Activated CD4-positive, alpha-beta T cell treated with anti-CD3 and anti-CD28 coated beads, Interleukin-2, amount 50 U/mL, for 1 hour (primary cell): ENCODE results near the gene ECHS1.
"Not testable (repeated sequence)": the region's sequence is repeated elsewhere in the genome, so short reads cannot be mapped to it uniquely, and the experiment has no call there.

Source experiments
- DNase-seq: peaks from one replicate; pipeline ENCODE4 v3.0.0-alpha.2; 2020

The ECHS1 gene

DNA sequence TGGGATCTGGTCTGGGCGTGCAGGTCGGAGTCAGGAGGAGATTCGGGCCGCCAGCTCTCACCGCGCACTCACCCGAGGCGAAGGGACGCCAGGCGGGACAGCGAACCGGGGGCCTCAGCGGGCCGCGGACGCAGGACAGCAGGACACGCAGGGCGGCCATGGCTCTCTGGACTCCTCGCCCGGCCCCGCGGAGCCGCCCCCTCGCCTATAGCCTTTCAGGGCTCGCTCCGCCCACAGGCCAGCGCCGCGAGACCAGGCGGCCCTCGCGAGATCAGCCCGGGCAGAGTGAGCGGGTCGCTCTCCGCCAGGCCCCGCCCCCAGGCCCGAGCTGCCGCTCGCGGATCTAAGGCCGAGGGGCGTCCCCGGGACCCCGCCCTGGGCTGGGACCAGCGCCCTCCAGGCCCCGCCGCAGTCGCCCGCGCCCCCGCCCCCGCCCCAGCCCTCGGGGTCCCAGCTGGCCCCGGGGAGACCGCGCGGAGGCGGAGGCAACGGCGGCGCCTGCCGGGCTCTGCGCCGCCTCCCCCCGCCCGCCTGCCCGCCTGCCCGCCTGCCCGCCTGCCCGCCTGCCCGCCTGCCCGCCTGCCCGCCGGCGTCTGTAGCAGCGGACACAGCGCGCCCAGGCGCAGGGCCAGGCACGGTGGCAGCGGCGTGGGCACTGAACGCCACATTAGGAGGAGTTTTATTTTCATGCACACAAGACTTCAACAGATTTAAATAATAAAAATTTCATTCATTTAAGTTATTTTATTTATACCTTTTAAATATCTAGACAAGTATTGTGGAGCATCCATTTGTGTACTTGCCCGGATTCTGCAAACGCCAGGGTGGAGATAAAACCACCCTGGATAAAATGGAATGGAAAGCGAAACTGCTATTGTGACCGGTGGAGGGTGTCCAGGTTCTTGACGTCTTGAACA is at the start of gene ECHS1:
Gene ECHS1, minus strand, starts transcription at position 181 of the 917 bp plus-strand sequence. Its CDS starts 21 bp downstream, at position 160.
- peak; percentile 89 for DNase-seq

DNA sequence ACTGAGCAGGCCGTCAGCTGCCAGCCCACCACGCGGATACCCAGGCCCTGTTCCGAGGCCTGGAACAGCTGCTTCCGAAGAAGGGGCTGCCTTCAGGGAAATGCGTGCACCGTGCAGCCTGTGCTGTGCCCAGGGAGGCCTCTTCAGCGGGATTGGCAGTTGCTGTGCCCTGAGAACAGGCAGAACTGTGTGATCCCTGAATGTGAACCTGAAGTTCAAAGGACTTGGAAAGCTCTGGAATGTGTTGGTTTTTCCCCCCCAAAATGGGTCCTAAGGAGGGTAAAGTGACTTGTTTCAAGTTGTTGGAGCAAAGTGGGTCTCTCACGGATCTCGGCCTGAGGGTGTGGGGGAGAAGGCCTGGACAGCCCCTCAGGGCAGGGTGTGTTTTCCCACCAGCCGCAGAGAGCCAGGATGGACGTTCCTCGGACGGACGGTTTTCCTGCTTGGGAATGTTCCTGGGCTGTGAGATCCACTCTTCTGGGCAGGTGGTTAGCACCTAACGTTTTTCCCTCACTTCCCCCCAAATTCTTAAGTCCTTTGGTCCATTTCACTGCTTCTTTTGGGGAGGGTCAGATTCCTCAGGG is 49.2 kb upstream of the ECHS1 start:
- no peak for DNase-seq

DNA sequence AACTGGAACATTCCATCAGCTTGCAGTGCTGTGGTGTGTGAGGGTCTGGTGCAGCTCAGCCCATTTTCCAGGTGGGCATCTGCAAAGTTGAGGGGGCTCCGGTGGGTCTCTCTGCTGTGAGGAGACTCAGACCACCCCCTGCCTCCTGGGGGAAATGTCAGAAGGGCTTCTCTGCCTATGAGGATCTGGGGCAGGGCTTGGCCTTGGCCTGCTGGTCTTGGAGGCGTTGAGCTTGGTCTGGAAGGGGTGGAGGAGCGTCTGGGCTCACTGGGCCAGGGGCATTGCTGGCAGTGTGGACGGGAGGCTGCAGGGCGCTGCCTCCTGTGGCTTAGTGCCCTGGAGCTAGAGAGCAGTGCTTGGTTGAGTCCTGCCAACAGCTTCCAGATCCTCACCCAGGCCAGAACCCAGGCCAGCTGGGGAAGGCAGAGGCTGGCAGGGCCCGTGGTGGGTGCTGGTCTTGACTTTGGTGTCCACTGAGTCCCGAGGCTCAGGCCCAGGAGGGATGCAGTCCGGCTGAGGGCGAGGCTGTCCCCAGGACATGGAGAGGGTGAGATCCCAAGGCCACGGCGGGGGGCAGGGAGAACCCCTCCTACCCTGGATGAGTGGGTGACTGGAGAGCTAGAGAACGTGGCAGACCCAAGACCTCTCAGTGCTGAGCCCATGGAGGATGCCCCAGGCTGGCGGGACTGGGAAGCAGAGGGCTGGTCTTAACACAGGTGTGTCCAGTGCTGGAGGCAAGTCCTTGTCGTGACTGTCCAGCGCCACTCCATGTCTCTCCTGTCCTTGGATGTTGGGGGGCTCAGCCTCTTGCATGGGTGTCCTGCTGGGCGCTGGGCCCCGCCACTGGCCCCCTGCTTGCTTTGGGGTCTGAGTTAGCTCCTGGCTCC is 48.4 kb upstream of the ECHS1 start:
- no peak for DNase-seq

DNA sequence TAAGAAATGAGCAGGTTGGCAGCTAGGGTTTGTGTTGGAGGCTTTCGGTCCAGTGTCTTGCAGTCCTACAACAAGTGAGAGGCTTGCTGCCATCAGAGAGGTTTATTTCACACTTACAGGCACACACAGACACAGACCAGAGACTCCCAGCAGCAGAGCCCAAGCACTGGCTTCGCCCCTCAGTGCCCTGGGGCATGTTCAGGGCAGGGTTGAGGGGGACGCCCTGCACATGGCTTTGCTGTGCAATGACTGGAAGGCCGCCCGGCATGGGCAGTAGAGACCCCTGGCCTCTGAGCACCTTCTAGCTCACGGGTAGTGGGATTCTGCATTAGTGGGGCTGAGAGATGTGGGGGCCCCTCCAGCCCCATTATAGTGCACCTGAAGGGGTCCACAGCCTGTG is 47.4 kb upstream of the ECHS1 start:
- DNase-seq = no peak

DNA sequence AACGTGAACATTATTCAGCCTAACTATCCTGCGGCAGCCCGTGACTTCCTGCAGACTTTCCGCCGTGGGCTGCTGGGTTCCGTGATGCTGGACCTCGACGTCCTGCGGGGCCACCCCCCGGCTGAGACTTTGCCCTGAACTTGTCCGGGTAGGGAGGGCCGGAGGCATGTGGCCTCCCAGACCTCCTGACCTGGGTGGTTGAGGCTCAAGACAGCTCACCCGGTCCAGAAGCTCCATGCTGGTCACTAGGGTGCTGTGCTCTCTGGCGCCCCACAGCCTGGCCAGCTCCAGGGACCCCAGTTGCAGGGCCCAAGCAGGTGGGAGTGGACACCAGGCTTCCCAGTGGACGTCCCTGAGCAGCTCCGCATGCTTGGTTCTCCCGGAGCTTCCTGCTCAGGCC is 46.9 kb upstream of the ECHS1 start:
- no peak for DNase-seq

DNA sequence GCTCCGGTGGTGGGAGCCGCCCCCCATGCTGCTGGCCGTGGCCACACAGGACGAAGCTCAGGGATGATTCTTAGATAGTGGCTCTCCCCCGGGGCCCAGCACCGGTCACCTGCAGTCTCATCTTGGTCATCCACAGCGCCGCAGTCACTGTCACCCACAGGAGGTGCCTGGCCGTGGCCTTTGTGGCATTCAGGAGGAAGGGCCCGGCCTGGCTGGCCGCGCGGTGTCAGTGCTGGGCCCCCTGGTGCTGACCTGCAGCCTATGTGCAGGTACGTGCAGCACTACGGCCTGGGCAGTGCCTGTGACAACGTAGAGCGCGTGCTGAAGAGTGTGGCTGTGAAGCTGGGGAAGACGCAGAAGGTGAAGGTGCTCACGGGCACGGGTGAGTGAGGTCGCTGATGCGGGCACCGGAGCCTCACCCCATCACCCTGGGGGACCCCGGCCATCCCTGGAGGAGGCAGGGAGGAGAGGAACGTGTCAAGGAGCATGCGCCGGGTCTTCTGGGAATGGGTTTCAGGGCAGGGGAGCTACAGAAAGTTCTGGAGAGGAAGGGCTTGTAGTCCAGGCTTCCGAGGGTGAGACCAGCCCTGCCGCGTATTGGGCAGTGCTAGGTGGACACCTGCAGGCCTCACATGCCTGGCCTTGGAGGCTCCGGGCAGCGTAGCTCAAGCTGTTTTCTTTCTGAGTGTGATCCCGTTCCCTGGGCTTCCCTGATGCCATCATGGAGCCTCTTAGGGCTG is 46.2 kb upstream of the ECHS1 start:
- DNase-seq = no peak

DNA sequence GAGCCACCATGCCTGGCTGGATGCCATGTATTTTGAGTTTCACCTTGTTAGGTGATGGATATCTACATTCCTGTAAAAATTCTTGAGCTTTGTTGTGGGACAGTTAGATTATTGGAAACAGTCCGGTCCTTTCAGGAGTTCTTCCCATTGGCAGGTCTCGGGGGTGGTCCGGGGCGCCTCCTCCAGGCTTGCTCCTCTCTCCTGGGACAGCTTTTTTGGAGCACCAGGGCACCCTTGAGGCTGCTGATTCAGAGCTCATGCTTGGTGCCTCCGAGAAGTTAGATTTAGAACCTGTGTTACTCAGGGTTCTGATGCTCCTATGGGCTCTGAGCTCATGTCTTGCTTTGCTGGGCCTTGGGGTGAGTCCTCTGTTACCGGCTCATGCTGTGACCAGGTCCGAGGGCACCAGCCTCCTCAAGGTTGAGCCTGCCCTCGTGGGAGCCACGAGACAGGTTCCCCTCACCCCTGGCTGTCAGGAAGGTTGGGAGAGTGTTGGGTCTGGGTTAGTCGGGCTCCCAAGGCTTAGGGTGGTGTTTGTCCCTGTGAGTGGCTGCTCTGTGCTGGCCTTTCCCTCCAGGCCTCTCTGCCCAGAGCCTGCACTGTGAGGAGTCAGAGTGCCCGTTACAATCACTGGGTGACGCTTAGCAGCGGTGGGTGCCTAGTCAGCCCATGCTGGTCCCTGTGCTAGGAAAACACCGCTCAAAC is 45.3 kb upstream of the ECHS1 start:
- no peak for DNase-seq

DNA sequence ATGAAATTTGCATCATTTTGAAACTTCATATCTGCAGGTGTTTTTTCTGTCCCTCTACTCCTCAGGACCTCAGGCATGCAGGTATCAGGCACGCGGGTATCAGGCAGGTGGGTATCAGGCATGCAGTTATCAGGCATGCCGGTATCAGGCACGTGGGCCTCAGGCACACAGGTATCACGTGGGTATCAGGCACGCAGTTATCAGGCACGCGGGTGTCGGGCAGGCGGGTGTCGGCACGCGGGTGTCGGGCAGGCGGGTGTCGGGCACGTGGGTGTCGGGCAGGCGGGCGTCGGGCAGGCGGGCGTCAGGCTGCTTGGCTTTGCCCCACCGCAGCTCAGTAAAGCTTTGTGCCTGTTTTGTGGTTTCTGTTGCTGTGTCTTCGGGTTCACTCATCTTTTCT is 42.6 kb upstream of the ECHS1 start:
- no peak for DNase-seq

DNA sequence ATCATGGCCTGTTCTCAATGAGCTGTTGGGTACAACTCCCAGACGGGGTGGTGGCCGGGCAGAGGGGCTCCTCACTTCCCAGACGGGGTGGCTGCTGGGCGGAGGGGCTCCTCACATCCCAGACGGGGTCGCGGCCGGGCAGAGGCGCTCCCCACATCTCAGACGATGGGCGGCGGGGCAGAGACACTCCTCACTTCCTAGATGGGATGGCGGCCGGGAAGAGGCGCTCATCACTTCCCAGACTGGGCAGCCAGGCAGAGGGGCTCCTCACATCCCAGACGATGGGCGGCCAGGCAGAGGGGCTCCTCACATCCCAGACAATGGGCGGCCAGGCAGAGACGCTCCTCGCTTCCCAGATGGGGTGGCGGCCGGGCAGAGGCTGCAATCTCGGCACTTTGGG is 41.2 kb upstream of the ECHS1 start:
- DNase-seq = not testable (repeated sequence)

DNA sequence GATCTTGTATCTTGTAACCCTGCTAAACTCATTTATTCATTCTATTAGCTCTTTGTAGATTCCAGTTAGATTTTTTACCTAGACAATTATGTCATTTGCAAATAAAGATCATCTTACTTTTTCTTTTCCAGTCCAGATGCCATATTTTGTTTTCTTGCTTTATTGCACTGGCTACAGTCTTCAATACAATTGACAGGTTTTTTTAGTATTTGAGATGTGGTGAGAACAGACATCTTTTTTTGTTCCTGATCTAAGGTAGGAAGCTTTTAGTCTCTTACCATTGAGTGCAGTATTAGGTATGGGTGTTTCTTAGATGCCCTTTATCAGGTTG is 39.2 kb upstream of the ECHS1 start:
- DNase-seq = no peak

DNA sequence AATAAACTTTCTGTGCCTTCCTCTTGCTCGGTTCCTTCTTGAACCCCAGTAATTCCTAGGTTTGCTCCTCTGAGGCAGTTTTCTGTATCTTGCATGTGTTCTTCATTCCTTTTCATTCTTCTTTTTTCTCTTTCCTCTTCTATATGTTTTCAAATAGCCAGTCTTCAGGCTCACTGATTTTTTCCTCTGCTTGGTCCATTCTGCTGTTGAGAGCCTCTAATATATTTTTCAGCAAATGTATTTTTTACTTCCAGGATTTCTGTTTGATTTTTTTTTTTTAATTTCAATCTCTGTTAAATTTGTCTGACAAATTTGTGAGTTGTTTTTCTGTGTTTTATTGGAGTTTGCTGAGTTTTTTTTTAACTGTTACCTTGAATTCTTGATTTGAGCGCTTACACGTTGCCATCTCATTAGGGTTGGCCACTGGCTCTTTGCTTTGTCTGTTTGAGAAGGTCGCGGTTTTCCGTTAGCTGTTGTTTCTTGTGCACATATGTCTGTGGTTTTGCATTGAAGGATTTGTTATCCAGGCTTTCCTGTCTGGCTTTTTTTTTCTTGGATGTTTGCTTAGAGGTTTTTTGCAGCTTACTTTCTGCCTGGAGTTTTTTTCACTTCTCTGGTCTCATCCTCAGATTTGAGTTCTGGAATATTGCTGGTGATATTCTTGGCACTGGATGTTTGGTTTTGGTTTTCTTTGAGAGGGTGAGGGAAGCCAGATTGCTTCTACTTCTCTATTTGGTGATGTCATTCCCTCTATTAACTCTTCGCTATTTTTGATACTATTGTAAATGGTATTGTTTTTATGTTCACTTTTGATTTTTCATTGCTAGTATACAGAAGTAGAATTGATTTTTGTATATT is 38.6 kb upstream of the ECHS1 start:
- no peak for DNase-seq

DNA sequence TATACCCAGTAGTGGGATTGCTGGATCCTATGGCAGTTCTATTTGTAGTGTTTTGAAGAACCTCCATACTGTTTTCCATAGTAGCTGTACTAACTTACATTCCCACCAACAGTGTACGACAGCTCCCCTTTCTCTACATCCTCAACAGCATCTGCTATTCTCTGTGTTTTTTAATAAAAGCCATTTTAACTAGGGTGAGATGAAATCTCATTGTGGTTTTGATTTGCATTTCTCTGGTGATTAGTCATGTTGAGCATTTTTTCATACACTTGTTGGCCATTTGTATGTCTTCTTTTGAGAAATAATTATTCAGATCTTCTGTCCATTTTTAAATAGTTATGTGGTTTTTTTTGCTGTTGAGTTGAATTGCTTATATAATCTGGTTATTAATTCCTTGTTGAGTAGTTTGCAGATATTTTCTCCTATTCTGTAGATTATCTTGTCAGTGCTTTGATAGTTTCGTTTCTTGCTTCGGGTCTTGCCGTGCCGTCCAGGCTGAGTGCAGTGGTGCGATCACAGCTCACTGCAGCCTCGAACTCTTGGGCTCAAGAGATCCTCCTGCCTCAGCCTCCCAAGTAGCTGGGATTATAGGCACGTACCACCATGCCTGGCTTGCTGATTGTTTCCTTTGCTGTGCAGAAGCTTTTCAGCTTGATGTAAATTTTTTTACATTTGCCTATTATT is 32.8 kb upstream of the ECHS1 start:
- DNase-seq = no peak

DNA sequence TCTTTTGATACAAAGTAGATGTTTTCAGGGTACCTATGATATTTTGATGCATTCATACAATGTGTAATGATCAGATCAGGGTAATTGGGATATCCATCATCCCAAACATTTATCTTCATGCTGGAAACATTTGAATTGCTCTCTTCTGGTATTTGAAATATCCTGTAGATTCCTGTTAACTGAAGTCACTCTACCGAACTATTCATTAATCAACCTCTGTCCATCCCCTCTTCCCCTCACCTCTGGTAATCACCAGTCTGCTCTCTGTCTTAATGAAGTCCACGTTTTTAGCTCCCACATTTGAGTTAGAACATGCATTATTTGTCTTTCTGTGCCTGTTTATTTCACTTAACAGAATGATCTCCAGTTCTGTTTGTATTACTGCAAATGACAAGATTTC is 32.1 kb upstream of the ECHS1 start:
- DNase-seq = no peak

DNA sequence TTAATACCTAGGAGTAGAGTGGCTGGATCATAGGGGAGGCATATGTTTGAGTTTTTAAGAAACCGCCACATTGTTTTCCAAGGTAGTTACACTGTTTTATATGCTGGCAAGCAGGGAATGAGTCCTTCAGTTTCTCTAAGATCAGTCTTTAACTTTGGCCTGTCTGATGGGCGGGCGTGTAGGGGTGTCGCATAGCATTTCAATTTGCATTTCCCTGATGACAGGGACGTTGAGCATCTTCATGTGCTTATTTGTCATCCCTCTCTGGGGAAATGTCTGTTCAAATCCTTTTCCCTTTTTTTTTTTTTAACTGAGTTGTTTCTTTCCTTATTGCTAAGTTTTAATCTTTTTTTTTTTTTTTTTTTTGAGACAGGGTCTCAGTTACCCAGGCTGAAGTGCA is 30.6 kb upstream of the ECHS1 start:
- DNase-seq = no peak

DNA sequence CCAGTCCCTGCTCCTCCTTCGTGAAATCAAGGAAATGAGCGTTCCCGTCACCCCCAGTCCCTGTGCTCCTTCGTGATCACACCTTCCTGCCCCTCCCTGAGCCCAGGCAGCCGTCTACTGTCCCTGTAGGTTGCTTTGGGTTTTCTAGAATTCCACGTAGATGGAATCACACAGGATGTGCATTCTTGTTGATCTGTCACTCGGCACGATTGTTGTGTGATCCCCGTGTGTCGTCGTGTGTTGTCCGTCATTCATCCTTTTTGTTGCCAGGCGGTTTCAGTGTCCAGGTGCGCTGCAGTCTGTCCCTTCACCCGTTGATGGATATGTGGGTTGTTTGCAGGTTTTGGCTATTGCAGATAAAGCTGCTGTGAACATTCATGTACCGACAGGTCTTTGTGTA is 30.2 kb upstream of the ECHS1 start:
- DNase-seq = no peak

DNA sequence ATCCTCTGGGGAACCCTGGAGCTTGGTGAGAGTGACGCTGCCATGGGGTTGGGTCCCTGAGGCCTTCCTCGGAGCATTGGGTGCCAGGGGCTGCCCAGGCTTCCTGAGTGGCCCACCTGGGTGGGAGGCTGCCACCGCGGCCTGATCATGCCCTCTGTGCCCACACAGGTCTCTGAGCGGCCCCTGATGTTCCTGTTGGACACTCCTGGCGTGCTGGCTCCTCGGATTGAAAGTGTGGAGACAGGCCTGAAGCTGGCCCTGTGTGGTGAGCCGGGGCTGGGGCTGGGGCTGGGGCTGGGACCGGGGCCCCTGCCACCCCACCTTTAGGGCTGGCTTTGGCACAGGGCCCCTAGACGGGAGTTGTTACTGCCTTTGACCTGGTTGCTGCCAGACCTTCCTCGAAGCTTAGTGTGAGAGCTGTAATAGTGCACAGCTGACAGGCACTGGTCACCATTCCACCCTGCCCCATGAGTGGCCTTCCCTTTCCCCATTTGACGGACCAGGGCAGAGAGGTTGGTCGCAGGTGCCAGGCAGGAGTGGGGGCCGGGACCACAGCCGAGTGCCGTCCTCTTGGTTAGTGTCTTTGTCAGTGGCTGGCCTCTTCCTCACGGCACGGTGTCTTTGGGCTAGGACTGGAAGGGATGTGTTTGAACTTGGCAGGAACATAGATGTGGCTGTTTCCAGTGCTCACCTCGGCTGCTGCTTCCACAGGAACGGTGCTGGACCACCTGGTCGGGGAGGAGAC is 29.0 kb upstream of the ECHS1 start:
- DNase-seq = no peak

DNA sequence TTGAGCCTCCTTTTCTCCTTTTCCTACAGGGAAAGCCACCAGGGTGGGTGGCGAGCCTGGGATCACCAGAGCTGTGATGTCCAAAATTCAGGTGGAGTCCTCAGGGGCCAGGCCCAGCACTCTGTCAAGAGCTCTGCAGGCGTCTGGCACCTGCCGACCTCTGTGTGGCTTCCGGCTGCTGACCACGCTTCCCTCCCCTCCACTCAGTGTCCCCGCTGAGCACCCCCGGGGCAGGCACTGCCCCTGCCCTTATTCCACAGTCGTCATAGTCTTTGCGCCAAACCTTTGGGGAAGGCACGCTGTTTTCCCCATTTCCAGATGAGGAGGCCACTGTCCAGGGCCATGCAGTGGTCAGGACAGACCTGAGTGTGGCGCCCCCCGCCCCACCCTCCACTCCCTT is 28.3 kb upstream of the ECHS1 start:
- DNase-seq = no peak

DNA sequence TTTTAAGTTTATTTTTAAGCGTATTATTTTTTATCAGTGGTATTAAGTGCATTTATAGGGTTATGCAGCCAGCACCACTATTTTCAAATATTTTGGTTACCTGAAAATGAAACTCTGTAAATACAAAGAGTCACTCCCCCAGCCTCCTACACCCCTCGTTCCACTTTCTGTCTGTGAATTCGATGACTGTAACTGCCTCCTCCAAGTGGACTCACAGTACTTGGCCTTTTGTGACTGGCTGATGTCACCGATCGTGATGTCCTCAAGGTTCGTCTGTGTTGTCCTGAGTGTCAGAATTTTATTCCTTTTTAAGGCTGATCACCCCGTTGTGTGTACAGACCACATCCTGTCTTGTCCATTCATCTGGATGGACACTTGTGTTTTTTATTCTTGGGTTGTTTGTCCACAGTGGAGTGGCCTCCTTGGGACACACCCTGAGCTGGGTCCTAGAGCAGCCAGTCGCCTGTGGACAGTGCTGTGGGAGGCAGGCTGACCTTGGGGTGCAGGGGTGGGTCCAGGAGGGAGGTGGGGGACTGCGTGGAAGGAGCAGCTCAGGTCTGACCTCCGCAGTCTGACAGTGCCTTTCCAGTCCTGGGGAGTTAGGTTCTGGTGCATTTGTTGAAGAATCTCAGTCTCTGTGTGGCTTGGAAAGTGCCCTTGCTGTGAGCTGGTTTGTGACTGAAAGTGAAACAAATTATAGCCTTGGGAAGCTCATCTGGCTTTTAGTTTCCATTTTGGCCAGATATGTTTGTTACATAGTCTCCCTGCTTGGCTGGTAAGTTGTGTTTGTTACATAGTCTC is 27.7 kb upstream of the ECHS1 start:
- DNase-seq = no peak

DNA sequence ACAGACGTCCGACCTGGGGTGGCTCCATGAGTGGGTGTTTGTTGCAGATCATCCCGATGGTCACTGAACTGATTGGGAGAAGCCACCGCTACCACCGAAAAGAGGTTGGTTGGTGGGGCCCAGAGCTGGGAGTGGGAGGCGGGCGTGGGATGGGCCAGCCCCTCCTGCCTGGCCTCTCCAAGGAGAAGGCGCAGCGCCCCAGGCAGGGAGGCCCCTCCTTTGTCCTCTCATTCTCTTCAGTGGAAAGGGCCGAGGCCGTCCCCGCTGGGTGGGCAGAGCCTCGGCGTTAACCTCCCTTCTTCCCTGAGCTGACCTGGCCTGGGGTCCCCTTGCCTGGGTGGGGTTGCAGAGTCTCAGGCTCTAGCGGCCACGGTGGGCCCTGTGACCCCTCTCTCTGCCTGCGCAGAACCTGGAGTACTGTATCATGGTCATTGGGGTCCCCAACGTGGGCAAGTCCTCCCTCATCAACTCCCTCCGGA is 26.0 kb upstream of the ECHS1 start:
- DNase-seq = no peak
